ENCODE measurements around the gene MYO1B. TPM values are rescaled to one million over a fixed set of nuclear protein-coding genes. Genes with fewer than 3 reads are reported as not detected.

Gene MYO1B
- polyA plus RNA-seq, 3 donors = 0.01 TPM; not detected in 2

DNA sequence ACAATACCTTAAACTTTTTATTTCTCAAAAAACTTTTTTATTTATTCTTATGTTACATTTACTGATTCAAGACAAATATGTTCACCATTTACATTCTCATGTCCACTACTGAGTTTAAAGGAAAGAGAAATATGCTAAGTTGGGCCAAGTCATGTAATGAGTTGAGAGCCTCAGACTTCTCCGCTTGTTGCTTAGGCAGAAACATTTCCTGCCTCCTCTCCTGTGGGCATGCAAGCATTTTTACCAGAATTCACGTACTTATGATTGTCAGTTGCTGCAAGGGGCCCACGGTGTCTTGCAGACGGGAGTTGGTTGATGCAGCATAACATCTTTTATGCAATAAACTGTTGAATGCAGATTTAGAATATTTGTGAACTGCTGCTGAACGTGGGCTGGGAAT, 51.8 kb downstream of the MYO1B start:
- no peak for DNase-seq
- Histone ChIP-seq H3K36me3 (replicated peaks in 1 of 2; ENCODE audit: control insufficient read depth in 1 of 2, insufficient read depth in 2 of 2, low read length in 2 of 2) (no peaks in the 10 kb centered on the region), H3K9me3 (replicated peaks in 1 of 2; ENCODE audit: control insufficient read depth in 1 of 2, insufficient read depth in 1 of 2, low read length in 2 of 2) (no peaks in the 10 kb centered on the region), H4K20me1 (ENCODE audit: insufficient read depth, low read length) (no peaks in the 10 kb centered on the region), H3K4me1 (ENCODE audit: control insufficient read depth in 1 of 2, insufficient read depth in 2 of 2, low read length in 2 of 2) (no peaks in the 10 kb centered on the region), H3K4me2 (replicated peaks; ENCODE audit: extremely low read depth, low read length, poor library complexity, severe bottlenecking) (no peak overlapping the region), H3K9ac (ENCODE audit: insufficient read depth, low read length, poor library complexity, severe bottlenecking) (no peak overlapping the region), H2AFZ (ENCODE audit: insufficient read depth, low read depth, low read length, poor library complexity, severe bottlenecking) (no peak overlapping the region), H3K27me3 (ENCODE audit: control insufficient read depth in 2 of 2, insufficient read depth in 2 of 2, low read length in 2 of 2) (no peaks in the 10 kb centered on the region), H3K4me3 (replicated peaks in 1 of 3; ENCODE audit: low read depth in 2 of 3, low read length in 3 of 3) (no peak overlapping the region), H3K27ac (ENCODE audit: low read depth in 1 of 2, low read length in 2 of 2) (no peak overlapping the region), H3K79me2 (ENCODE audit: insufficient read depth, low read length) (no peaks in the 10 kb centered on the region)
- Mint-ChIP-seq H3K4me1 (no peaks in the 10 kb centered on the region), H3K27me3 (ENCODE audit: low read depth in 3 of 3) (peaks cover 0 to 2% (median 0%) of the 10 kb centered on the region in 3 donors), H3K4me3 (no peak overlapping the region), H3K9me3 (no peaks in the 10 kb centered on the region), H3K27ac (no peak overlapping the region), H3K36me3 (no peaks in the 10 kb centered on the region)
- intact Hi-C loops (cut with micrococcal nuclease) = no loop called here
- TF ChIP-seq, protein P1, sequence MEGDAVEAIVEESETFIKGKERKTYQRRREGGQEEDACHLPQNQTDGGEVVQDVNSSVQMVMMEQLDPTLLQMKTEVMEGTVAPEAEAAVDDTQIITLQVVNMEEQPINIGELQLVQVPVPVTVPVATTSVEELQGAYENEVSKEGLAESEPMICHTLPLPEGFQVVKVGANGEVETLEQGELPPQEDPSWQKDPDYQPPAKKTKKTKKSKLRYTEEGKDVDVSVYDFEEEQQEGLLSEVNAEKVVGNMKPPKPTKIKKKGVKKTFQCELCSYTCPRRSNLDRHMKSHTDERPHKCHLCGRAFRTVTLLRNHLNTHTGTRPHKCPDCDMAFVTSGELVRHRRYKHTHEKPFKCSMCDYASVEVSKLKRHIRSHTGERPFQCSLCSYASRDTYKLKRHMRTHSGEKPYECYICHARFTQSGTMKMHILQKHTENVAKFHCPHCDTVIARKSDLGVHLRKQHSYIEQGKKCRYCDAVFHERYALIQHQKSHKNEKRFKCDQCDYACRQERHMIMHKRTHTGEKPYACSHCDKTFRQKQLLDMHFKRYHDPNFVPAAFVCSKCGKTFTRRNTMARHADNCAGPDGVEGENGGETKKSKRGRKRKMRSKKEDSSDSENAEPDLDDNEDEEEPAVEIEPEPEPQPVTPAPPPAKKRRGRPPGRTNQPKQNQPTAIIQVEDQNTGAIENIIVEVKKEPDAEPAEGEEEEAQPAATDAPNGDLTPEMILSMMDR (IDR thresholded peaks at IDR 0.05) = no peak
- 79% methylated on average over 2 of the region's 5 CpGs for WGBS (ENCODE audit: insufficient coverage)

GRCh38 chr2:191298306-191298705, 53.1 kb downstream of the MYO1B start:
- Histone ChIP-seq H3K9me3 (replicated peaks in 1 of 2; ENCODE audit: control insufficient read depth in 1 of 2, insufficient read depth in 1 of 2, low read length in 2 of 2) (no peaks in the 10 kb centered on the region), H3K4me1 (ENCODE audit: control insufficient read depth in 1 of 2, insufficient read depth in 2 of 2, low read length in 2 of 2) (no peaks in the 10 kb centered on the region), H3K4me3 (replicated peaks in 1 of 3; ENCODE audit: low read depth in 2 of 3, low read length in 3 of 3) (no peak overlapping the region), H2AFZ (ENCODE audit: insufficient read depth, low read depth, low read length, poor library complexity, severe bottlenecking) (no peak overlapping the region), H3K79me2 (ENCODE audit: insufficient read depth, low read length) (no peaks in the 10 kb centered on the region), H3K36me3 (replicated peaks in 1 of 2; ENCODE audit: control insufficient read depth in 1 of 2, insufficient read depth in 2 of 2, low read length in 2 of 2) (no peaks in the 10 kb centered on the region), H3K9ac (ENCODE audit: insufficient read depth, low read length, poor library complexity, severe bottlenecking) (no peak overlapping the region), H4K20me1 (ENCODE audit: insufficient read depth, low read length) (no peaks in the 10 kb centered on the region), H3K4me2 (replicated peaks; ENCODE audit: extremely low read depth, low read length, poor library complexity, severe bottlenecking) (no peak overlapping the region), H3K27me3 (ENCODE audit: control insufficient read depth in 2 of 2, insufficient read depth in 2 of 2, low read length in 2 of 2) (no peaks in the 10 kb centered on the region), H3K27ac (ENCODE audit: low read depth in 1 of 2, low read length in 2 of 2) (no peak overlapping the region)
- H3K27ac Mint-ChIP-seq = no peak overlapping the region
- no CpG with 5 or more reads among the region's 2 CpGs for WGBS (ENCODE audit: insufficient coverage)
- no peak overlapping the region for H3K4me3 Mint-ChIP-seq
- peaks cover 0 to 2% (median 1%) of the 10 kb centered on the region in 3 donors for H3K27me3 Mint-ChIP-seq (ENCODE audit: low read depth in 3 of 3)
- DNase-seq = no peak
- H3K9me3 Mint-ChIP-seq = no peaks in the 10 kb centered on the region
- intact Hi-C loops (cut with micrococcal nuclease) = no loop called here
- no peaks in the 10 kb centered on the region for H3K4me1 Mint-ChIP-seq
- H3K36me3 Mint-ChIP-seq = no peaks in the 10 kb centered on the region
- TF ChIP-seq, protein P1 (IDR thresholded peaks at IDR 0.05) = no peak

Data from CD14-positive monocyte (primary cell).